ENCODE measurements around the gene S100A1.

GRCh38 chr1:153613406-153613805, 14.8 kb upstream of the S100A1 start:
- TF ChIP-seq CTCF (conservative IDR thresholded peaks at IDR 0.05; ENCODE audit: low read length) (no peak), EZH2phosphoT487 (IDR thresholded peaks at IDR 0.05; ENCODE audit: borderline replicate concordance) (no peak)

Data from Loucy (cell line).